K562 treated with DMSO at 1 percent for 12 hours (cell line): ENCODE measurements around the gene ZFP36L2. TPM values are rescaled to one million over a fixed set of nuclear protein-coding genes. Genes with fewer than 3 reads are reported as not detected.

Source experiments
- total RNA-seq: library from RNA; unstranded; fragments of 300-600 nt; gene quantifications from 2 replicates; pipeline ENCODE4 v1.2.3, GENCODE V29; 2022; ENCODE audit not compliant: insufficient read depth

Gene ZFP36L2
- total RNA-seq: 19.3 and 46.5 TPM in 2 replicates

GRCh38 chr2:43226558-43226954 lies at the start of gene ZFP36L2:
Gene ZFP36L2 (minus strand): TSS chr2:43226606. CDS start chr2:43226315, 291 bp downstream.

